ENCODE results near the gene NBEAL1.
"Not testable (repeated sequence)": the region's sequence is repeated elsewhere in the genome, so short reads cannot be mapped to it uniquely, and the experiment has no call there.

The NBEAL1 gene

GRCh38 chr2:203052539-203052938, 37.9 kb downstream of the NBEAL1 start:
- DNase-seq (ENCODE audit: low spot score): no peak
- in situ Hi-C loops (cut with MboI; ENCODE audit: low pct_unique_long_range_greater_than_20kb, low sequenced_read_pairs, unreplicated experiment): no loop called here
- TF ChIP-seq CTCF (IDR thresholded peaks at IDR 0.05; ENCODE audit: extremely low read depth, insufficient read depth, missing control alignments): no peak

- no peak for DNase-seq (ENCODE audit: low spot score)
- in situ Hi-C loops (cut with MboI; ENCODE audit: low pct_unique_long_range_greater_than_20kb, low sequenced_read_pairs, unreplicated experiment): no loop called here
- TF ChIP-seq CTCF (IDR thresholded peaks at IDR 0.05; ENCODE audit: extremely low read depth, insufficient read depth, missing control alignments): no peak
Observed at GRCh38 chr2:203059567-203060240, 45.0 kb downstream of the NBEAL1 start.

- TF ChIP-seq CTCF (IDR thresholded peaks at IDR 0.05; ENCODE audit: extremely low read depth, insufficient read depth, missing control alignments): no peak
- no peak for DNase-seq (ENCODE audit: low spot score)
- in situ Hi-C loops (cut with MboI; ENCODE audit: low pct_unique_long_range_greater_than_20kb, low sequenced_read_pairs, unreplicated experiment): no loop called here
Observed at GRCh38 chr2:203061346-203061745, 46.7 kb downstream of the NBEAL1 start.

- no peak for DNase-seq (ENCODE audit: low spot score)
- in situ Hi-C loops (cut with MboI; ENCODE audit: low pct_unique_long_range_greater_than_20kb, low sequenced_read_pairs, unreplicated experiment): no loop called here
- TF ChIP-seq CTCF (IDR thresholded peaks at IDR 0.05; ENCODE audit: extremely low read depth, insufficient read depth, missing control alignments): no peak
Observed at GRCh38 chr2:203062126-203062525, 47.5 kb downstream of the NBEAL1 start.

- DNase-seq (ENCODE audit: low spot score); in situ Hi-C loops (cut with MboI; ENCODE audit: low pct_unique_long_range_greater_than_20kb, low sequenced_read_pairs, unreplicated experiment): not testable (repeated sequence)
Observed at GRCh38 chr2:203066519-203067091, 51.9 kb downstream of the NBEAL1 start.

- no peak for TF ChIP-seq CTCF (IDR thresholded peaks at IDR 0.05; ENCODE audit: extremely low read depth, insufficient read depth, missing control alignments)
- in situ Hi-C loops (cut with MboI; ENCODE audit: low pct_unique_long_range_greater_than_20kb, low sequenced_read_pairs, unreplicated experiment): no loop called here
- no peak for DNase-seq (ENCODE audit: low spot score)
Observed at GRCh38 chr2:203070701-203071100, 56.0 kb downstream of the NBEAL1 start.

- TF ChIP-seq CTCF (IDR thresholded peaks at IDR 0.05; ENCODE audit: extremely low read depth, insufficient read depth, missing control alignments): no peak
- in situ Hi-C loops (cut with MboI; ENCODE audit: low pct_unique_long_range_greater_than_20kb, low sequenced_read_pairs, unreplicated experiment): no loop called here
- DNase-seq (ENCODE audit: low spot score): no peak
Observed at GRCh38 chr2:203071148-203071547, 56.5 kb downstream of the NBEAL1 start.

Data from GM13977 (cell line).